Glomerular endothelial cell (primary cell): Measurements from ENCODE around the gene TCEAL7. TPM values are rescaled to one million over a fixed set of nuclear protein-coding genes. Genes with fewer than 3 reads are reported as not detected.

ENCODE experiments used
- DNase-seq: peaks from one replicate; pipeline ENCODE4 v3.0.0-alpha.2; 2011; ENCODE audit warnings: low read depth, low spot score; ENCODE audit errors: extremely low read depth
- total RNA-seq: library from RNA; depleted of rRNA; stranded (reverse); fragments of >200 nt; gene quantifications from 2 replicates; pipeline ENCODE4 v1.2.3, GENCODE V29; 2015

The TCEAL7 gene
- total RNA-seq, 1 donor from 2014 or later = 8.5 TPM

GRCh38 chrX:103363046-103363445 lies 33.0 kb downstream of the TCEAL7 start:
- DNase-seq = no peak

GRCh38 chrX:103367502-103367901 lies 37.5 kb downstream of the TCEAL7 start:
- DNase-seq = no peak

DNA sequence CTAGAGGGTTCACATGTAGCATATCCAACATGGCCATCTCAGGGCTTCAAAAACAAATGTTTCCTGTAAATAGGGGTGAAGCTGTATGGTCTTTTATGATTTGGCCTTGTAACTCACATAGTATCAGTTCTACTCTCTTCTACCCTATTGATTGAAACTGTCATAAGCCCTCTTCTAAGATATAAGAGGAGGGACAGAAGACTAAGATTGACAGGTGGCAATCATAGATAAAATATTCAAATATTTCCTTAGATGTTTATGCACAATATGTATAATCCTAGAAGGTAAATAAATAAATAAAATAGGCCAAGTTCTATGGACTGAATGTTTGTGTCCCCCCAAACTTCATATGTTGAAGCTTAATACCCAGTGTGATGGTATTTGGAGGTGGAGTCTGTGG lies 39.4 kb downstream of the TCEAL7 start:
- no peak for DNase-seq

- DNase-seq = no peak
These were observed 42.8 kb downstream of the TCEAL7 start for GRCh38 chrX:103372886-103373285.

- DNase-seq = no peak
These were observed 43.5 kb downstream of the TCEAL7 start for GRCh38 chrX:103373581-103373980.

- no peak for DNase-seq
These were observed 46.3 kb downstream of the TCEAL7 start, which contains the start of gene BEX3 for GRCh38 chrX:103376118-103376978. Gene BEX3 (plus strand): TSS chrX:103376538. CDS start chrX:103377522, 984 bp downstream.

DNA sequence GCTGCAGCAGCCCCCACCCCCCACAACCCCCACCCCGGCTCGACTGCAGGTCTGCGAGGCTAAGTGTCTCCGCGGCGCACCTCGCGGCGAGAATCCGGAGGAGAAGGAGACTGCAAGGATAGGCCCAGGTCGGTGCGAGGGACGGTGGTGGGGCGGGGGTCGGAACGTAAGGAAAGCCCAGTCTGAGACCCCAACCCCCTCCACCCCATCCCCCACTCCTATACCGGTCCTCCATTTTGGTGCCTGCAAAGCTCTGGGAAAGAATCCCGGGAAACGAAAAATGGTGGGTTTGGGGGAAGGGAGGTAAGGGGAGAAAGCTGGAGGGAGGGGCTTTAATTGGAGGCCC lies 46.9 kb downstream of the TCEAL7 start:
- DNase-seq = no peak

DNA sequence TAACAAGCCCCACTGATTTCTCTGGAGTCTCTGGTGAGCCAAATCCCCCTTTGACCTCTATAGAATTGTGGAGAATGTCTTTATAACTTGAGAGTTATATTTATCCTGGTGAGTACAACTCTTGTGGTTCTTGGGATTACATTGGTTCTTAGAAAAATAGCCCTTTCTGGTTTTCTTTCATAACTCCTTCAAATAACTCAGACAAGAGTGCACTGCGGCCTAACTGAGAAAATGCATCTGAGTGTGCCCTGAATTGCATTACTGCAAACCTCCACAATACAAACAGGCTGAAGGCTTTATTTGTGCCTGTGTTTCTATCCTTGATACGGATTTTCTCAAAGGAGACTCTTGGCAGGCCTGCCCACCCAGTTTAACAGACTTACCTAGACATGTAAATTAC lies 49.0 kb downstream of the TCEAL7 start:
- DNase-seq = no peak

Other genes with a start within 250 kb of the TCEAL7 start
- gene NXF3, start 237.1 kb upstream of the TCEAL7 start, total RNA-seq = not detected in 2 replicates
- gene BEX4, start 115.1 kb upstream of the TCEAL7 start, total RNA-seq = 48.5 and 50.2 TPM in 2 replicates
- gene TCEAL8, start 75.1 kb upstream of the TCEAL7 start, total RNA-seq = 85.0 and 86.9 TPM in 2 replicates
- not detected in 2 replicates for gene TCEAL5, start 53.5 kb upstream of the TCEAL7 start, total RNA-seq
- gene BEX2, start 19.2 kb upstream of the TCEAL7 start, total RNA-seq = 1.3 and 1.8 TPM in 2 replicates
- 106 and 126 TPM in 2 replicates for gene TCEAL9, start 26.3 kb downstream of the TCEAL7 start, total RNA-seq
- 236 and 239 TPM in 2 replicates for gene BEX3, start 46.3 kb downstream of the TCEAL7 start, total RNA-seq
- 0.12 TPM in 1 of 2 replicates, not detected in the other for gene RAB40A, start 189.2 kb downstream of the TCEAL7 start, total RNA-seq